Stimulated activated CD4-positive, alpha-beta T cell treated with anti-CD3 and anti-CD28 coated beads, TNF-alpha, amount 100 ng/mL, for 4 hours (primary cell): ENCODE measurements around the gene SNAPC4.

ENCODE experiments used
- DNase-seq, 3 experiments: peaks; one replicate each; pipeline ENCODE4 v3.0.0-alpha.2; 2020; ENCODE audit warnings: low read depth in 3 of 3

Gene SNAPC4, protein sequence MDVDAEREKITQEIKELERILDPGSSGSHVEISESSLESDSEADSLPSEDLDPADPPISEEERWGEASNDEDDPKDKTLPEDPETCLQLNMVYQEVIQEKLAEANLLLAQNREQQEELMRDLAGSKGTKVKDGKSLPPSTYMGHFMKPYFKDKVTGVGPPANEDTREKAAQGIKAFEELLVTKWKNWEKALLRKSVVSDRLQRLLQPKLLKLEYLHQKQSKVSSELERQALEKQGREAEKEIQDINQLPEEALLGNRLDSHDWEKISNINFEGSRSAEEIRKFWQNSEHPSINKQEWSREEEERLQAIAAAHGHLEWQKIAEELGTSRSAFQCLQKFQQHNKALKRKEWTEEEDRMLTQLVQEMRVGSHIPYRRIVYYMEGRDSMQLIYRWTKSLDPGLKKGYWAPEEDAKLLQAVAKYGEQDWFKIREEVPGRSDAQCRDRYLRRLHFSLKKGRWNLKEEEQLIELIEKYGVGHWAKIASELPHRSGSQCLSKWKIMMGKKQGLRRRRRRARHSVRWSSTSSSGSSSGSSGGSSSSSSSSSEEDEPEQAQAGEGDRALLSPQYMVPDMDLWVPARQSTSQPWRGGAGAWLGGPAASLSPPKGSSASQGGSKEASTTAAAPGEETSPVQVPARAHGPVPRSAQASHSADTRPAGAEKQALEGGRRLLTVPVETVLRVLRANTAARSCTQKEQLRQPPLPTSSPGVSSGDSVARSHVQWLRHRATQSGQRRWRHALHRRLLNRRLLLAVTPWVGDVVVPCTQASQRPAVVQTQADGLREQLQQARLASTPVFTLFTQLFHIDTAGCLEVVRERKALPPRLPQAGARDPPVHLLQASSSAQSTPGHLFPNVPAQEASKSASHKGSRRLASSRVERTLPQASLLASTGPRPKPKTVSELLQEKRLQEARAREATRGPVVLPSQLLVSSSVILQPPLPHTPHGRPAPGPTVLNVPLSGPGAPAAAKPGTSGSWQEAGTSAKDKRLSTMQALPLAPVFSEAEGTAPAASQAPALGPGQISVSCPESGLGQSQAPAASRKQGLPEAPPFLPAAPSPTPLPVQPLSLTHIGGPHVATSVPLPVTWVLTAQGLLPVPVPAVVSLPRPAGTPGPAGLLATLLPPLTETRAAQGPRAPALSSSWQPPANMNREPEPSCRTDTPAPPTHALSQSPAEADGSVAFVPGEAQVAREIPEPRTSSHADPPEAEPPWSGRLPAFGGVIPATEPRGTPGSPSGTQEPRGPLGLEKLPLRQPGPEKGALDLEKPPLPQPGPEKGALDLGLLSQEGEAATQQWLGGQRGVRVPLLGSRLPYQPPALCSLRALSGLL (N-terminal part only)

DNA sequence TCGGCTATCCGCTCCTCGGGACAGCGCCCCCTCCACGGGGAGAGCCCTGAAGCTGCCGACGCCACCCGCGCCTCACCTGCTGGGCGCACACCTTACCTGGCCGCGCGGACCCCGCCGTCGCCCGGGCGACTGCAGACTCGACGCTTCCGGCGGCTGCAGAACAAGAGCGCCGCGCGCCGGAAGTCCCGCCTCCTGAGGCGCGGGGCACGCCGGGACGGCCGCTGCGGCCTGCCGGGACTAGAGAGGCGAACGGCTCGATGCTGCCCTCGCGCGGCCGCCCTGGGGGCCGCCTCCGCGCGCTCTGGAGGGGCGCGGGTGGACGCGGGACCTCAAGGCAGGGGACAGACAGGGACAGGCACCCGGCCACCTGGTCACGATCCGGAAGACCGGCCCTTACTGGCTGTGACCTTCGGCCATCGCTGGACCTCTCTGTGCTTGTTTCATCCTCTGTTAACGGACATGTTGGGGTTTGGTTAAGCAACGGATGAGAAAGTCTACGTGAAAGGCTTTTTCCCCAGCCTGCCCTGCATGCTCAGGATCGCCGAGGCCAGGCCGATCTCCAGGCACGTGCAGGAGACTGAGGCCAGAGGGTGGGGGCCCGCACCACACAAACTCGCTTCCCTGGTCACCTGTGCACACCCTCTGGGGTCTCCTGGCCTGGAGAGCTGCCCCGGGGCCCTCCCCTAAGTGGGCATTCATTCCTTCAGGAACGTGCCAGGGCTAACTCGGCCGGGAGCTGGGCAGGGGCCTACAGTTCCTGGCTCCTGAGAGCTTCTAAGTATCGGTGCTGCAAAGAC, at the start of gene SNAPC4:
Gene SNAPC4, minus strand, starts transcription at position 133 of the 797 bp plus-strand sequence. CDS start 1,742 bp downstream, outside the sequence.
- peak; percentile 73 to 85 (median 80) for DNase-seq

DNA sequence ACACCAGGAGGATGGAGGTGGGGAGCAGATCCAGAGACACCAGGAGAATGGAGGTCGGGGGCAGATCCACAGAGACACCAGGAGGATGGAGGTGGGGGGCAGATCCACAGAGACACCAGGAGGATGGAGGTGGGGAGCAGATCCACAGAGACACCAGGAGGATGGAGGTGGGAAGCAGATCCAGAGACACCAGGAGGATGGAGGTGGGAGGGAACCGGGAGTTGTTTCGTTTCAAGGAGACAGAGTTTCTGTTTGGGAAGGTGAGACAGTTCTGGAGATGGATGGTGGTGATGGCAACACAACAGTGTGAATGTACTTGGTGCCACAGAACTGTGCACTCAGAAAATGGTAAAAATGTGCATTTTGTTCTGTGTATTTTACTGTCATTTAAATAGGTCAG, 48.7 kb upstream of the SNAPC4 start:
- DNase-seq, result no peak

DNA sequence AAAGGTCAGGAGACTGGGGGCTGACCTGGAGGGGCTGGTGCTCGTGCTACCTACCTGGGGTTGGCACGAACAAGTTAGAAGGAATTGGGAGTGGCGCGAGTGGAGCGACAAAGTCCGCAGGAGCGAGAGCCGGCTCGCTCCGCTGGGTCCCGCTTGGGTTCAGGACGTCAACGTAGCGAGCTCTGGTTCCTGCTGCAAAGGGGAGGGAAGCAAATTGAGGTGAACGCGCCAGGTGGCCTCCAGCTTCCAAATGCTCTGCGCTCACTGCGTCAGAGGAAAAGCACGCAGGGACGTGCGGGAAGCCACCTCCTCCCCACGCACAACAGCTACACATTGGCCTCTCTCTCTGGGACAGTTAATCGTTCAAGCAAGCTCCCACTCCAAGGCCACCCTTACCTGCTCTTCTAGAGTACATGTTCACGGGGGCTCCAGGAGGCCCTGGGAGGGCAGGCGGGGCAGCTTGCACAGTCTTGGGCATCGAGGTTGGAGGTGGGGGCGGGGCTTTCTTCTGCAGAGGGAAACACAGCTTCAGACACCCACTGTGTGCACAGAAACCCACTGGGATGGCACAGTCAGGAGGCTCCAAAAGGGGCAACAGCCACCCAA, 47.3 kb upstream of the SNAPC4 start:
- DNase-seq, result no peak

GRCh38 chr9:136445799-136446198, 45.8 kb upstream of the SNAPC4 start:
- no peak for DNase-seq

GRCh38 chr9:136444102-136444501, 44.1 kb upstream of the SNAPC4 start:
- no peak for DNase-seq

- DNase-seq, result no peak
Measured at GRCh38 chr9:136443687-136444086, 43.7 kb upstream of the SNAPC4 start.

DNA sequence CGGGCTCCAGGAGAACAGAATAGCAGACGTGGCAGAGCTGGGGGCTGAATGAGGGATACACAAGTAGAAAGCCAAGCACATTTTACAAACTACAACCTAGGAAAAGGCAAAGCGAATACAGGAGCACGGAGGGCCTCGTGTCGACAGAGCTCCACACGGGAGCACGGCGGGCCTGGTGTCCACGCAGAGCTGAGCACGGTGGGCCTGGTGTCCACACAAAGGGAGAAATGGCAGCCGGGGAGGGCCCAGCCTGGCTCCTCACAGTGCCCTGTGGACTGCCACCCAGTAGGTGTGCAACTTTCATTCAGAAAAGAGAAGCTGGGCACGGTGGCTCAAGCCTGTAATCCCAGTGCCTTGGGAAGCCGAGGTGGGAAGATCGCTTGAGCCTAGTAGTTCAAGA, 43.1 kb upstream of the SNAPC4 start:
- no peak for DNase-seq

- DNase-seq, result no peak
Measured at GRCh38 chr9:136442265-136442664, 42.3 kb upstream of the SNAPC4 start.

GRCh38 chr9:136441681-136442245, 41.8 kb upstream of the SNAPC4 start:
- no peak for DNase-seq

DNA sequence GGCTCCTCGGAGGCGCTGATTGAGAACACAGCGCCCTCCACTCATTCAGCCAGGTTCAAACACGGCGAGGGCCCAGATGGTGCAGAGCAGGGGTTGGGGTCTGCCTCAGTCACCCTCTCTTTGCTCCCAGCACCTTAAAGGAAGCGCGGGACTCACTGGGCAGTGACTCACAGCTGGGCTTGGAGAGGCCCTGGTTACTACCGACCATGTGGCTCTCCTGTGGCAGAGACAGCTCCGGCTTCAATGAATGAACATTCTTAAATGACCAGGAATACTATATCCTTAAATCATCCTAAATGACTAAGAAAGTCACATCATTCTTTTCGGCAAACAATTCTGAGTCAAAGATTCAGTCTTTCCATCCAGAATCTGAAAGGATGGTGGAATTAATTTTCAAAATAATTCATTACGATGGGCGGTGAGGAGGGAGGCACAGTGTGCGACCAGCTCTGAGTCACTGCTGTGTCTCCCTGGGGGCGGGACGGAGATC, 41.3 kb upstream of the SNAPC4 start:
- no peak for DNase-seq

DNA sequence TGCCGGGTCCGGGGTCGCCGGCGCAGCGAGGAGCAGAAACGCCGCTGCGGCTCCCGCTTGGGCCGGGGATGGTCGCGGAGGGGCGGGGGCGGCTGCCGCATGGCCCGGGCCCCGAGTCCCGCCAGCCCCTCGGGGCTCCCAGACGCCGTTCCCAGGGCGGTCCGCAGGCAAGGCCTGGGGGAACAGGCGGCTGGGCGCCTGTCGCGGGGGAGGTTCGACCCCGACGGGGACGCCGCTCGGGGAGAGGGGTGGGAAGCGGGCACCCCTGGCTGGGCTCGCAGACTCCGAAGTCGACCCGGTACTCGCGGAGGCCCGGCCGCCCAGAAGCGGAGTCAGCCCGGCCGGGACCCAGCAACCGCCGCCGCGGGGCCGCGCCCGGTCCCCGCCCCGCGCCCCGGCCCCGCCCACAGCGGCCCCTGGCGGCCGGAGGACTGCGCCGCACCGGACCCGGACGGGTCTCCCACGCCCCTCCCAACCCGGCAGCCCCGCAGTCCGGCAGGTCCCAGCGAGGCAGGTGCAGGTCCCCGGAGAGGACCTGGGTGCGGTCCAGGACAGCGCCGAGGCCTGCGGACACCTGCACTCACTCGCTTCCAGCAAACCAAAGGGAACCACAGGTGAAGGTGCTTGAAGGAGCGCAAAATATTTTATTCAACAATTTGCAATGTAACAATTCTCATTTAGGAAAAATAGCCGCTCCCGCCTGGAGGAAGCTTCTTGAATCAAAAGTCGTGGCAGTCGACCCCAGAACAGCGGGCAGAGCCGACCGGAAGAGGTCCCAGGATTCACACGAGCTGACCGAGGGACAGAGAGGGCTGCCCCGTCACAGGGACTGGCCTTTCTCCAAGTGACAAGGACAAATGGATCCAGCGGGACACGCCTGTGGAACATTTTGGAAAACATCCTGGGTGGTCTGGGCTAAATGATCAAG, 39.8 kb upstream of the SNAPC4 start, which contains the start of gene INPP5E:
Gene INPP5E, minus strand, starts transcription at position 365 of the 928 bp plus-strand sequence. CDS start 426 bp downstream, outside the sequence.
- DNase-seq, result peak; percentile 67 to 85 (median 74)

DNA sequence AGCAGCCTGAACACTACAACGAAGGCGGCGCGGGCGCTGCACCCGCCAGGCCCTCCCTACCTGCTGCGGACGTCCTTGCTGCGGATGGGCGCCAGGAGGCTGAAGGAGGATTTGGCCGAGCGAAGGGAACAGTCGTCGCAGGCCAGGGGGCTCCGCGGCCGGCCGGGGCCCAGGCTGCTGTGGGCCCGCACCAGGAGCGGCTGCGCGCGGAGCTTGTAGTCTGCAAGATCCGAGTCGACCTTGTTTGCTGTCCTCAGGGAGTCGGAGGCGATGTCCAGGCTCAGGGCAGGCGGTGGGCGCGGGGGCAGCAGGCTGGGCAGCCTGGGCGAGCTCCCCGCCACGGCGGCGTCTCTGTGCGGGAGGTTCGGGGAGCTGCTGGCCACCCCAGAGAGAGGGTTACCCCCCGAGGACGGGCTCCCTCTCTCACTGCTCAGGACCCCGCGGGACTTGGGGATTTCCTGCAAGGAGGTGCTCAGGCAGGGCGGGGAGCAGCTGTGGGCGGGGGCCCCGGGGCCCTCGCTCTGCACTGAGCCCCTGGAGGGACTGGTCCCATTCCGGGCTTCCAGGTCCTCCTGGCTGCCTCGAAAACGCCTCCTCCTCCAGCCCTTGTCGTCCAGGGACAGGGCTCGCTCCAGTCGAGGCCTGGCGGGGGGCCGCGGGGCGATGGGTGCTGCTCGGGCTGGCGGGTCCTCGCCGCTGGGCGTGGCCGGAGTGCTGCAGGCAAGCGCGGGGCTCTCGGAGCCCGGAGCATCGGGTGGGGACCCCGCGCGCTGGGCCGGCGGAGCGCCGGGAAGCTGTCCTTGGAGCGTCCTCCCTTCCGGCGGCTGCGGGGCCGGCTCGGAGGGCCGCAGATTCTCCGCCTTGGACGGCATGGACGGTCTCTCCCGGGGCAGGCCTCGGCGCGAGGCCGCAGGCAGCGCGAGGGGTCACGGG, 38.8 kb upstream of the SNAPC4 start:
- DNase-seq, result peak; percentile 42 to 46 (median 46)

- no peak for DNase-seq
Measured at GRCh38 chr9:136437839-136438547, 38.0 kb upstream of the SNAPC4 start.

- DNase-seq, result no peak
Measured at GRCh38 chr9:136437430-136437829, 37.5 kb upstream of the SNAPC4 start.

GRCh38 chr9:136436055-136436634, 36.2 kb upstream of the SNAPC4 start:
- no peak for DNase-seq

DNA sequence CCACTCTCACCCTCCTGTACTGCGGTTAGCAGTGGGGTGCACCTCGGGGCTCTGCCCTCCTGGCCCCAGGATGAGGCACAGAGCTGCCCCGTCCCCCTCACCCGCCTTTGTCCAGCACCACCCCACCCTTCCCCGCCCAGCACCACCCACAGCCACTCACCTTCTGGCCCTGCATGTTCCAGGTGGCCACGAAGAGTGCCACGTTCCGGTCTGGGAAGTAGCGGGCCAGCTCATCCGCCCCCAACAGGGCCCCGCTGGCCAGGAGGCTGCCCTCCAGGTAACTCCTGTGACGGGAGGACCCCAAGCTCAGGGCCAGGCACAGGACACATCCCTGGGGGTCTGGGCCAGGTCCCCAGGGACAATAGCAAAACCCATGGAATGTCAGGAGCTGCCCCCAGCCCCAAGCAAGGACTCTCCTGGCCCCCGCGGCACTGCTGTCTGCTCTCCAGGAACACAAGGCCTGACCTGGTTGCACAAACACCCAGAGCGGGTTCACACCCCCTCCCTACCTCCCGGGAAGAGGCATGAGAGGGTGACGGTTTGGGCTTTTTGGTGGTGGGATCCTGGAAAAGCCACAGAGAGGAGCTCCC, 34.7 kb upstream of the SNAPC4 start:
- no peak for DNase-seq
